ENCODE results near the gene RNU6-9. TPM values are rescaled to one million over a fixed set of nuclear protein-coding genes. Genes with fewer than 3 reads are reported as not detected.

The RNU6-9 gene
- total RNA-seq, 3 donors from 2014 or later (not counting 1 experiment from before 2014, with no cell fraction given) = not detected

- peaks cover 10 to 14% of the 10 kb centered on the region in 2 donors for H3K4me1 Mint-ChIP-seq
- no peak for TF ChIP-seq CTCF (IDR thresholded peaks at IDR 0.05)
- H3K4me3 Mint-ChIP-seq = peak overlapping the region; percentile 76
- H3K9me3 Mint-ChIP-seq = no peaks in the 10 kb centered on the region
- peaks cover 51% of the 10 kb centered on the region for H3K4me1 ChIP-seq (ENCODE audit: control insufficient read depth, insufficient read depth, low read length)
- H3K4me3 ChIP-seq (ENCODE audit: low read length) = no peak overlapping the region
- H3K36me3 Mint-ChIP-seq = no peaks in the 10 kb centered on the region
- no peaks in the 10 kb centered on the region for H3K9me3 ChIP-seq (ENCODE audit: control insufficient read depth, insufficient read depth, low read length)
- DNase-seq (no peak), ATAC-seq (no peak)
- H3K27ac Mint-ChIP-seq = no peak overlapping the region
- no peaks in the 10 kb centered on the region for H3K36me3 ChIP-seq (ENCODE audit: control insufficient read depth, insufficient read depth, low read length)
- 3% methylated on average over 12 of the region's 12 CpGs for WGBS (ENCODE audit: insufficient coverage)
- H3K27me3 ChIP-seq (ENCODE audit: control insufficient read depth, insufficient read depth, low read length) = peaks cover 21% of the 10 kb centered on the region
- peaks cover 0 to 8% of the 10 kb centered on the region in 2 donors for H3K27me3 Mint-ChIP-seq (ENCODE audit: low read depth in 2 of 2)
- no peak overlapping the region for H3K27ac ChIP-seq (ENCODE audit: low read length)
- intact Hi-C loops (cut with micrococcal nuclease) = no loop called here
Observed at GRCh38 chr19:918152-918437, 24.8 kb downstream of the RNU6-9 start.

GRCh38 chr19:918481-919198 lies 25.4 kb downstream of the RNU6-9 start:
- Histone ChIP-seq H3K27ac (ENCODE audit: low read length) (no peak overlapping the region), H3K9me3 (ENCODE audit: control insufficient read depth, insufficient read depth, low read length) (no peaks in the 10 kb centered on the region), H3K4me3 (ENCODE audit: low read length) (no peak overlapping the region), H3K27me3 (ENCODE audit: control insufficient read depth, insufficient read depth, low read length) (peaks cover 21% of the 10 kb centered on the region), H3K36me3 (ENCODE audit: control insufficient read depth, insufficient read depth, low read length) (no peaks in the 10 kb centered on the region), H3K4me1 (ENCODE audit: control insufficient read depth, insufficient read depth, low read length) (peaks cover 47% of the 10 kb centered on the region)
- Mint-ChIP-seq H3K36me3 (no peaks in the 10 kb centered on the region), H3K9me3 (no peaks in the 10 kb centered on the region), H3K27ac (no peak overlapping the region), H3K27me3 (ENCODE audit: low read depth in 2 of 2) (peaks cover 0 to 8% of the 10 kb centered on the region in 2 donors), H3K4me1 (peaks cover 10 to 14% of the 10 kb centered on the region in 2 donors), H3K4me3 (peak overlapping the region; percentile 49)
- DNase-seq (peak in 1 of 2 donors; percentile 51), ATAC-seq (no peak)
- WGBS (ENCODE audit: insufficient coverage) = 2% methylated on average over 58 of the region's 58 CpGs
- intact Hi-C loops (cut with micrococcal nuclease) = no loop called here
- no peak for TF ChIP-seq CTCF (IDR thresholded peaks at IDR 0.05)

- Histone ChIP-seq H3K27me3 (ENCODE audit: control insufficient read depth, insufficient read depth, low read length) (peaks cover 21% of the 10 kb centered on the region), H3K36me3 (ENCODE audit: control insufficient read depth, insufficient read depth, low read length) (no peaks in the 10 kb centered on the region), H3K9me3 (ENCODE audit: control insufficient read depth, insufficient read depth, low read length) (no peaks in the 10 kb centered on the region), H3K4me3 (ENCODE audit: low read length) (no peak overlapping the region), H3K4me1 (ENCODE audit: control insufficient read depth, insufficient read depth, low read length) (peaks cover 51% of the 10 kb centered on the region), H3K27ac (ENCODE audit: low read length) (no peak overlapping the region)
- Mint-ChIP-seq H3K36me3 (no peaks in the 10 kb centered on the region), H3K4me1 (peaks cover 10 to 14% of the 10 kb centered on the region in 2 donors), H3K9me3 (no peaks in the 10 kb centered on the region), H3K4me3 (peak overlapping the region; percentile 49), H3K27ac (no peak overlapping the region), H3K27me3 (ENCODE audit: low read depth in 2 of 2) (peaks cover 0 to 8% of the 10 kb centered on the region in 2 donors)
- intact Hi-C loops (cut with micrococcal nuclease) = loop anchor here (2.0 to 10.0 kb wide), 2 partner anchors 149 to 325 kb away; partner anchors contain the start of genes ATP5F1D and MIDN
- DNase-seq = peak; percentile 29 to 71
- ATAC-seq = peak in 1 of 3 donors; percentile 5
- no peak for TF ChIP-seq CTCF (IDR thresholded peaks at IDR 0.05)
- 3% methylated on average over 68 of the region's 68 CpGs for WGBS (ENCODE audit: insufficient coverage)
Observed at GRCh38 chr19:919199-920050, 26.1 kb downstream of the RNU6-9 start.

Data from natural killer cell (primary cell).